DOHH2 (cell line): ENCODE data around the gene GRIP2.
A peak's percentile ranks its signal among the peaks of the same experiment; 100 is the strongest.

Experiments
- H3F3A ChIP-seq: fragments of 200-600 bp; sonication (generic), shearing (Covaris generic); 2 replicates; pipeline ENCODE4 v1.6.0; 2016; ENCODE audit warnings: antibody characterized with exemption, mild to moderate bottlenecking; ENCODE audit not compliant: control insufficient read depth, insufficient read depth
- H3K27ac ChIP-seq: fragments of 200-600 bp; sonication (generic); 2 replicates; pipeline ENCODE4 v1.5.1; 2014; ENCODE audit warnings: low read depth, mild to moderate bottlenecking, low read length, moderate library complexity
- H3K27me3 ChIP-seq: fragments of 200-600 bp; sonication (generic); 2 replicates; pipeline ENCODE4 v1.6.1; 2014; ENCODE audit warnings: mild to moderate bottlenecking, low read length, mixed read lengths; ENCODE audit not compliant: control insufficient read depth
- H3K36me3 ChIP-seq: fragments of 200-600 bp; sonication (generic); 2 replicates; pipeline ENCODE4 v1.6.1; 2014; ENCODE audit warnings: mild to moderate bottlenecking, low read length, moderate library complexity, mixed read lengths; ENCODE audit not compliant: control insufficient read depth
- H3K4me1 ChIP-seq: fragments of 200-600 bp; sonication (generic); 2 replicates; pipeline ENCODE4 v1.6.1; 2014; ENCODE audit warnings: mild to moderate bottlenecking, low read length, mixed read lengths; ENCODE audit not compliant: control insufficient read depth
- H3K4me2 ChIP-seq: fragments of 200-600 bp; sonication (generic); 2 replicates; pipeline ENCODE4 v1.6.0; 2014; ENCODE audit warnings: mild to moderate bottlenecking, low read length, moderate library complexity
- H3K4me3 ChIP-seq: fragments of 200-600 bp; sonication (generic); 2 replicates; pipeline ENCODE4 v1.5.1; 2014; ENCODE audit warnings: mild to moderate bottlenecking, low read length, mixed read lengths
- H3K79me2 ChIP-seq: fragments of 200-600 bp; sonication (generic); 2 replicates; pipeline ENCODE4 v1.6.1; 2014; ENCODE audit warnings: mild to moderate bottlenecking, low read length, mixed read lengths; ENCODE audit not compliant: control insufficient read depth
- H3K9me2 ChIP-seq: fragments of 200-600 bp; sonication (generic); replicated peaks from 2 replicates; pipeline ENCODE4 v1.6.1; 2014; ENCODE audit warnings: mild to moderate bottlenecking, low read length, mixed read lengths; ENCODE audit not compliant: control insufficient read depth
- H3K9me3 ChIP-seq: fragments of 200-600 bp; sonication (generic); 2 replicates; pipeline ENCODE4 v1.6.1; 2014; ENCODE audit warnings: antibody characterized with exemption, low read length, mixed read lengths; ENCODE audit not compliant: control insufficient read depth, insufficient read depth
- H4K20me1 ChIP-seq: fragments of 200-600 bp; sonication (generic); 2 replicates; pipeline ENCODE4 v1.6.0; 2014; ENCODE audit warnings: low read depth, mild to moderate bottlenecking, antibody characterized with exemption, low read length, moderate library complexity; ENCODE audit not compliant: control insufficient read depth, insufficient read depth
- CTCF ChIP-seq: fragments of 200-600 bp; sonication (generic); IDR thresholded peaks from one replicate; pipeline ENCODE4 v1.5.1; 2014; ENCODE audit warnings: antibody characterized with exemption, mild to moderate bottlenecking, low read depth, low read length; ENCODE audit not compliant: poor library complexity, severe bottlenecking
- EZH2phosphoT487 ChIP-seq: fragments of 200-600 bp; sonication (generic); IDR thresholded peaks from 2 replicates; pipeline ENCODE4 v1.6.1; 2017; ENCODE audit warnings: borderline replicate concordance, mild to moderate bottlenecking, antibody characterized with exemption, low read length, moderate library complexity, mixed read lengths

Gene GRIP2

DNA sequence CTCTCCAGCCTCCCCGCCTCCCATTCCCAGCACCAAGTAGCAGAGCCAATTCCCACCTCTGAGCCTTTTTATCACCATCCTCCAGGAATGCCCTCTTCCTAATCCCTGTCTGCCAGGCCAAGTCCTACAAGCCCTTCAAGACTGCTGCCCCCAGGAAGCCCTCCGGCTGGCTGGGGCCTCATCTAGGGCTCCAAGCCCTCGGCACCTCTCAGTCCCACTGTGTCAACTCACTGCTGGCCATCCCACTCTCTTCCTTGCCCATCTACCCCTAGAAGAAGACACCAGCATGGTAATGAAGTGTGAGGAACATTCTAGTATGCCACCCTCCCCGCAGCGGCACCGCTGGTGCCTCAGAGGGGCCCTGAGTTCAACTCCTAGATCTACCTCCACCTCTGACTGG, 10.0 kb upstream of the GRIP2 start:
- Histone ChIP-seq H3K4me1 (no peaks in the 10 kb centered on the region), H3K27ac (no peak overlapping the region), H4K20me1 (no peaks in the 10 kb centered on the region), H3K79me2 (no peaks in the 10 kb centered on the region), H3K4me3 (no peak overlapping the region), H3K9me2 (no peaks in the 10 kb centered on the region), H3F3A (no peaks in the 10 kb centered on the region), H3K36me3 (no peaks in the 10 kb centered on the region), H3K27me3 (peaks cover 27% of the 10 kb centered on the region), H3K9me3 (no peaks in the 10 kb centered on the region), H3K4me2 (no peak overlapping the region)
- no peak for TF ChIP-seq EZH2phosphoT487

DNA sequence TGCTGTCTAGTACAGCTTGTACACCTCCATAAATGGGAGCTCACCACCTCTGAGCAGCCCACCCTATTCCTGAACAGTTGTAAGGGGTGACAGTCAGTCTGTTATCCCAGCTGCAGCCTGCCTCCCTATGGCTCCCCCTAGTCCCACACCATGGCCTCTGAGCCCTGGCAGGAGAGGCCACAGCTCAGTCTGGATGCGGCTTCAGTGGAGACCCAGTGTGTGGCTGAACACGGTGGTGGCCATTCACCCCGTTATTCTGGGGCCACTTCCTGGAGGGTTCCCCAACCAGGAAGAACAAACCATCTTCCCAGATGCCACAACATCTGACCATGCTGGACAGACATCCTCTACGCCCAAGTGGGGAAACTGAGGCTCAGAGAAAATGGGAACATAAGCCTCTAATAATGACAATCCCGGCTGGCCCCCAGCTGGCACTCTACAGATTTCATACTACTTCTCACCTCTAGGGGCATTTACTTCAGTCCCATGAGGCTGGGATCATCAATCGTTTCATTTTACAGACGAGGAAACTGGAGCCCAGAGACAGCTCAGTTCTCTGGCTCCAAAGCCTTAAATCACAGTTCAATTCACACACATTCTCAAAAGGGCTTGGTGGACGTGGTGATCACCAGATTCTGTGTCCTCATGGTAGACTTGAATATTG, 9.2 kb upstream of the GRIP2 start:
- Histone ChIP-seq H3F3A (no peaks in the 10 kb centered on the region), H3K27ac (no peak overlapping the region), H3K36me3 (no peaks in the 10 kb centered on the region), H3K4me1 (no peaks in the 10 kb centered on the region), H3K9me2 (no peaks in the 10 kb centered on the region), H3K9me3 (no peaks in the 10 kb centered on the region), H3K4me2 (no peak overlapping the region), H3K79me2 (no peaks in the 10 kb centered on the region), H4K20me1 (no peaks in the 10 kb centered on the region), H3K27me3 (peaks cover 25% of the 10 kb centered on the region), H3K4me3 (no peak overlapping the region)
- TF ChIP-seq CTCF = peak; percentile 57
- TF ChIP-seq EZH2phosphoT487 = no peak

- no peaks in the 10 kb centered on the region for H3K36me3 ChIP-seq
- H3K9me2 ChIP-seq = no peaks in the 10 kb centered on the region
- TF ChIP-seq CTCF = peak; percentile 75
- no peak for TF ChIP-seq EZH2phosphoT487
- no peaks in the 10 kb centered on the region for H3K4me1 ChIP-seq
- H3K4me2 ChIP-seq = no peak overlapping the region
- no peaks in the 10 kb centered on the region for H3K9me3 ChIP-seq
- peaks cover 20% of the 10 kb centered on the region for H3K27me3 ChIP-seq
- H3K4me3 ChIP-seq = no peak overlapping the region
- no peak overlapping the region for H3K27ac ChIP-seq
- no peaks in the 10 kb centered on the region for H4K20me1 ChIP-seq
- H3K79me2 ChIP-seq = no peaks in the 10 kb centered on the region
- H3F3A ChIP-seq = no peaks in the 10 kb centered on the region
Measured at GRCh38 chr3:14548321-14548729, 8.2 kb upstream of the GRIP2 start.

DNA sequence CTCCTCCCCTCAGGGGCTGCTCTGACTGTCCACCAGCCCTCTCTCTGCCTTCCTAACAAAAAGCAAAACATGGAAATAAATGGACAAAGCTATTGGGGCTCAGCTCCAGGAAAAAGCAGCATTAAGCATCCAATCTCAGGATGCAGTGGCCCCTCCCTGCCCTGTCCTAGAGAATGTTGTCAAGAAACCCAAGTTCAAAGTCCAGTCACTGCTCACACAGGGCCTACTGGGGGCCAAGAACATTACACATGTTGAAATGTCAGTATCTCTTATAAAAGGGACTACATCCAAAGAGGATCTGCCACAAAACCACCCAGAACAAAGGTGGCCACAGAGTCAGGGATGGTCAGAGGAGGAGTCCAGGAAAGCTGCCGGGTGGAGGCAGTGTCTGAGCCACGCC, 7.6 kb upstream of the GRIP2 start:
- H4K20me1 ChIP-seq = no peaks in the 10 kb centered on the region
- H3K79me2 ChIP-seq = no peaks in the 10 kb centered on the region
- H3K27ac ChIP-seq = no peak overlapping the region
- H3K4me2 ChIP-seq = no peak overlapping the region
- no peaks in the 10 kb centered on the region for H3F3A ChIP-seq
- no peak overlapping the region for H3K4me3 ChIP-seq
- no peaks in the 10 kb centered on the region for H3K4me1 ChIP-seq
- H3K9me3 ChIP-seq = no peaks in the 10 kb centered on the region
- no peaks in the 10 kb centered on the region for H3K9me2 ChIP-seq
- TF ChIP-seq EZH2phosphoT487 (no peak), CTCF (no peak)
- H3K36me3 ChIP-seq = no peaks in the 10 kb centered on the region
- H3K27me3 ChIP-seq = peaks cover 20% of the 10 kb centered on the region
